Measurements from ENCODE around the gene PIP5K1C.
A peak's percentile ranks its signal among the peaks of the same experiment; 100 is the strongest.
"Not testable (repeated sequence)": the region's sequence is repeated elsewhere in the genome, so short reads cannot be mapped to it uniquely, and the experiment has no call there.

The PIP5K1C gene

GRCh38 chr19:3644351-3645066 lies 55.8 kb downstream of the PIP5K1C start:
- peak; percentile 81 for DNase-seq (ENCODE audit: low spot score)

GRCh38 chr19:3643674-3644313 lies 56.5 kb downstream of the PIP5K1C start:
- DNase-seq (ENCODE audit: low spot score) = no peak

DNA sequence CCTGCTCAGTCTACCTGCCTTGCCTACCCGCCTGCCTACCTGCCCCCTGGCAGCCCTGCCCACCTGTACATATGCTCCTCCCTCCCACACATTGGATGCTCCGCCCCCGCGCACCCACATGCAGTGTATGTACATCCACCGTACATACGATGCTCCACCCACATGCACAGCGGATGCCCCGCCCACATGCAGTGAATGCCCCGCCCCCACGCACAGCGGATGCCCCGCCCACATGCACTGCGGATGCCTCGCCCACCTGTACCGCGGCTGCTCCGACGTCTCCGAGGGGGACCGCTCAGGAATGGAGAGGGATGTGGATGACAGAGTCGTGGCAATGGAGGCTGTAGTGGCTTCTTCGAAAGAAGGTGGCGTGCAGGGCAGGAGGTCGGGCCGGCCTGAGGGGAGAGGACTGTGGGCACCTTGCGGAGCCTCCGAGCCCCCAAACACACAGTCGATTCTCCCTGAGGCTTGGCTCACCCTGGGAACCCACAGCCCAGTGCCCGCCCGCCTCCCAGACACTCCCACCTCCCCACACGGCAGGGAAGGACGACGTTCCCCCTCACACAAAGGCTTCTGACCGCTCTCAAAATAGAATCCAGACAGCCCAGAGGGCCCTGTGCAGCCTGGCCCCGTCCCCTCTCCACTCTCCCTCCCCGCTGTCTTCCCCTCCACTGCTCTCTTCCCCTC lies 57.1 kb downstream of the PIP5K1C start:
- DNase-seq (ENCODE audit: low spot score) = no peak

DNA sequence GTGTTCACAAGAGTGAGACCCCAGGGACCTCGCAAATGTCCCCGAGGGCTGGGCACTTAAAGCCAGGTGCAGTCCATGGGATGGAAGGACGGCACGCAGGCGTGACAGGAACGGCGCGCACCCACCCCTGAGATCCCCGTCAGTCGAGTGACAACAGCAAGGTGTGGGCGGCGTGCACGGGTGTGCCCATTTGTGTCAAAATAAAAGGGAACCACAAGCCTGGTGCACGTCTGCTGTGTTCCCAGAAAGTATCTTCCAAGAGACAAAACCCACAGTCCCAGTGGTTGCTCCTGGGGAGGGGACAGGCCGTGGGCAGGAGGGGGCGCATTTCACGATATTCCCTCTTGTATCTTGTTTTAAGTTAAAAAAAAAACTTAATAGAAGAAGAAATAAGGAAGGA lies 58.0 kb downstream of the PIP5K1C start:
- no peak for DNase-seq (ENCODE audit: low spot score)

- no peak for DNase-seq (ENCODE audit: low spot score)
These were observed 58.6 kb downstream of the PIP5K1C start for GRCh38 chr19:3641515-3642269.

DNA sequence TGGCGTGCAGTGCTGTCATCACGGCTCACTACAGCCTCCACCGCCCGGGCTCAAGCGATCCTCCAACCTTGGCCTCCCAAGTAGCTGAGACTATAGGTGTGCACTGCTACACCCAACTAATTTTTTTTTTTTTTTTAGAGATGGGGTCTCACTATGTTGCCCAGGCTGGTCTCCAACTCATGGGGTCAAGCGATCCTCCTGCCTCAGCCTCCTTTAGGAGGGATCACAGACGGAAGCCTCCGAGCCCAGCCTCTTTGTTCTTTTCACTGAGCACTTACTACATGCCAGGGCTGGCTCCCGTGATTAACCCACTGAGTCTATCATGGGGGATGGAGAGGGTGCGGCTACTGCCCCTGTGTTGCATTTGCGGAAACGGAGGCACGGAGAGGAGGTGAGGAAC lies 60.8 kb downstream of the PIP5K1C start:
- DNase-seq (ENCODE audit: low spot score) = no peak

DNA sequence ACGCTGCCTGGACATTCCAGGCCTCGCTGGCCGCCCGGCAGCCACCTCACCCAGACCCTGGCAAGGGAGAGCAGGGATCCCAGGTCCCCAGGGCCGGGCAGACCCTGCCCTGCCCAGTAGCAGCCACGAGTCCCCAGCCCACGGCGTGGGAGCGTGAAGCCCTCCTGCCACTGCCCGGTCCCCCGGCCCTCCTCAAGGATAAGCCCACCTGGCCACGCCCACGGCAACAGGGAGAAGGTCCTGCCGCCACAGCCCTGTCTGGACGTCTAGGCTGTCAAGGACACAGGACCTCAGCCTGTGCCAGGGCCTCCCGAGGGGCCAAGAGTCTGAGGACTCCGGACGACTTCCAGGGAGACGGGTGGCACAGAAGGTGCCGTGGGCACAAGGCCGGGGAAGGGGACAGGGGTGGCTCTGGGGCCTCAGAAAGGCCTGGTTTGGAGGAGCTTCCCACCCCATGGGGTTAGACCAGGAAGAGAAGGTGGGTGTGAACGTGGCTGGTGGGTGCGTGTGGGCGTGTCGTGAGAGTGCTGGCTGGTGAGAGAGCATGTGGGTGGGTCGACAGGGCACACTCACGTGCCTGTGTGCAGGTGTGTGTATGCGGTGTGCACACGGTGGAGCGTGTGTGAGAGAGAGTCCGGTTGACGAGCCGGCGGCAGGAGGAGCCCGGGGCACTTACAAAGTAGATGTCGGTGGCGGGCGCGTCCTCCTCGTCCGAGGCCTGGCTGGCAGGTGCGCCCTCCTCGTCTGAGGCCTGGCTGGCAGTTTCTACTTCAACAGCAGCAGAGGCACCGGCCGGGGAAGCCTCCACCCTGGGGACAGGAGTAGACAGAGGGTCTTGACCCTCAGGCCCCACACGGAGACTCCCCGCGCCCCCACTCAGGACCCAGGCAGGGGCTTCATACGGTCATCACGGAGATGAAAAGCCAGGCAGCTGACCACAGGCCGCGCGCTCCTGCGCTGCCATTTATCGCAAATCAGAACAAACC lies 61.8 kb downstream of the PIP5K1C start:
- no peak for DNase-seq (ENCODE audit: low spot score)

- DNase-seq (ENCODE audit: low spot score) = no peak
These were observed 62.6 kb downstream of the PIP5K1C start for GRCh38 chr19:3637621-3638020.

DNA sequence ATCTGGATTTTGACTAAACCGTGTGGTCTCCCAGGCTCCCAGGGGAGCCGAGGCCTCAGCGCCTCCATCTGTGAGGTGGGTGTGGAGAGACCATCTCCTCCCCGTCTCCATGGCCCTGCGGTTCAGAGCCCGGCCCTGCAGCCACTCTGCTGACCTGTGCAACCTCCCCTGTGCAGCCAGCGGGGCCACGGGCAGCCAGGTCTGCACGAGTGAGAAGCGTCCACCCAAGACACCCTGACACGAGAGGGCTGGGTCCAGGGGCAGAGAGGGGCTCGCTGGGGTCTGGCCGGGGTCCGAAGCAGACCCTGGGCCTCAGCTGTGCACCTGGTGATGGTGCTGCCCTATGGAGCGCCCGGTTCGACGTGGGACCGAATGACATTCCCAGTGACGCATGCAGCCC lies 63.3 kb downstream of the PIP5K1C start:
- no peak for DNase-seq (ENCODE audit: low spot score)

DNA sequence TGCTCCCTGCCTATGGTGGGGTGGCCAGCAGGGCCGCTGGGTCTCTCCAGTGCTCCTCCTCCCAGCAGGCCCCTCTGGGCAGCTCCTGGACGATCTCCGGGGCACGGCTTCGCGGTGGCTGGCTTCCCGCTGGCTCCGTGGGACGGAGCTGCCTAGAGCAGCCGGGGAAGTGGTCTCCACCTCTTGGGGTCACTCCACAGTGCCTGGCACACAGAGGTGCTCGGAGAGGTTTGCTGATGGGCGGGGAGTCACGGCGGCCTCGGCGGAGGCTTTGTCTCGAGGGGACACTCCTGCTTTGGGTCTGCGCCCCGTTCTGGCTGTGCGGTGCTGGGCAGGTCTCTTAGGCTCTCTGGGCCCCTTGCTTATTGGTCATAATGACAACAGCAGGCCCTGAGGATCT lies 63.8 kb downstream of the PIP5K1C start:
- no peak for DNase-seq (ENCODE audit: low spot score)

- DNase-seq (ENCODE audit: low spot score) = no peak
These were observed 65.7 kb downstream of the PIP5K1C start for GRCh38 chr19:3634496-3635045.

GRCh38 chr19:3633559-3633988 lies 66.7 kb downstream of the PIP5K1C start:
- DNase-seq (ENCODE audit: low spot score) = no peak

- DNase-seq (ENCODE audit: low spot score) = no peak
These were observed 67.3 kb downstream of the PIP5K1C start for GRCh38 chr19:3632739-3633558.

DNA sequence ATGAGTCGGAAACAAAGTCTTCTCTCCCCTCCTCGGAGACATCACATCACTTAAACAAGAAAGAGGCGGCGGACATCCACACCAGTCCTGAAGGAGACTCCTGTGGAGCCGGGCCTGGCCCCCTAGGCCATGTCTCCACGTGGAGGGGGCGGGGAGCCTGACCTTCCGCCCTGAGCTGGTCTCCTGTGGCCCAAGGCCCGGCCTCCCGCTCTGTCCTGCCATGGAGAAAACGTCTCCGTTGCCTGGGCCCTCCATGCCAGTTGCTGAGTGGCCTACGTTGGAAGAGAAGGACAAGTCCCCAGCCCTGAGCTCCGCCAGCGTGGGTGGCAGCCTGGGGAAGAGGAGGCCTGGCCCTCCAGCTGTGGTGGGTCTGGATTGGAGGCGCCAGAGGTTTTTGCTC lies 68.2 kb downstream of the PIP5K1C start:
- no peak for DNase-seq (ENCODE audit: low spot score)

- DNase-seq (ENCODE audit: low spot score) = no peak
These were observed 69.0 kb downstream of the PIP5K1C start for GRCh38 chr19:3631053-3631861.

GRCh38 chr19:3628766-3629165 lies 71.5 kb downstream of the PIP5K1C start:
- DNase-seq (ENCODE audit: low spot score) = not testable (repeated sequence)

DNA sequence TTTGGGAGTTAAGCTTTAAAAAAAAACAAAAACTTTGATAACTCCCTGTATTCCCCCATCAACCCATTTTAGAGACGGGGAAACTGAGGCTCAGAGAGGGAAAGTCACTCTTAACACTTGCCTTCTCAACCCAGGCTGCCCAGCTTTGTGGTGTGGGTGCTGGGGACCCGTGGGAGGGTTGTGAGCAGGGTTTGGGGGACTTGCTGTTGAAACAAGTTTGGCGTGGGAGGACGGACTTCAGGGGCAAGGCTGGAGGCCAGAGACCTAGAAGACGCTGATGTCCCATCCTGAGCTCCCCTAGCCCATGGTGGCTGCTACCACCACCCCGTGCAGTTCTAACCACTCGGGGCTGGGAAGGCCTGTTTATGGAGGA lies 72.9 kb downstream of the PIP5K1C start:
- no peak for DNase-seq (ENCODE audit: low spot score)

GRCh38 chr19:3626473-3627350 lies 73.6 kb downstream of the PIP5K1C start, which contains the start of gene CACTIN:
Gene CACTIN (minus strand): TSS chr19:3626790. CDS start chr19:3626762, 28 bp downstream.
- peak; percentile 98 for DNase-seq (ENCODE audit: low spot score)

All from cerebellar cortex (tissue), 1 donor.